ENCODE results near the gene ATG7.
"Not testable (repeated sequence)": the region's sequence is repeated elsewhere in the genome, so short reads cannot be mapped to it uniquely, and the experiment has no call there.

The ATG7 gene

DNA sequence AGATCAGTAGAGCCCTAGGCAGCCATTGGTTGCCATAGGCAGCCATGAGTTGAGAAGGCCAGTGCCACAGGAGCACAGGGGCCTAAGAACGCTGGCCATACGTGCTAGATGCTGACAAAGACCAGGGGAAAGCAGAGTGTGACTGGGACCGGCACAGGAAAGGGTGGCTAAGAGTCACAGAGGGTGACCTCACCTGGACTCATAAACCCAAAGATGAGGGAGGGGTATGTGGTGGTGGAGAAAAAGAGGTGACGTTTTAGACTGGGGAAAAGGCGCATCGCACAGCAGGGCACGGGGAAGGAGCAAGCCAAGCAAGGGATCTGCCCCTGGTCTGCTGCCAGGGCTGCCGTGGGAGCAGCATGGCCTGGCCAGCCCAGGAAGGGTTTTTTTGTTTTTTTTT is 249.0 kb downstream of the ATG7 start:
- no peak for DNase-seq (ENCODE audit: low read depth)
- TF ChIP-seq, protein P1, sequence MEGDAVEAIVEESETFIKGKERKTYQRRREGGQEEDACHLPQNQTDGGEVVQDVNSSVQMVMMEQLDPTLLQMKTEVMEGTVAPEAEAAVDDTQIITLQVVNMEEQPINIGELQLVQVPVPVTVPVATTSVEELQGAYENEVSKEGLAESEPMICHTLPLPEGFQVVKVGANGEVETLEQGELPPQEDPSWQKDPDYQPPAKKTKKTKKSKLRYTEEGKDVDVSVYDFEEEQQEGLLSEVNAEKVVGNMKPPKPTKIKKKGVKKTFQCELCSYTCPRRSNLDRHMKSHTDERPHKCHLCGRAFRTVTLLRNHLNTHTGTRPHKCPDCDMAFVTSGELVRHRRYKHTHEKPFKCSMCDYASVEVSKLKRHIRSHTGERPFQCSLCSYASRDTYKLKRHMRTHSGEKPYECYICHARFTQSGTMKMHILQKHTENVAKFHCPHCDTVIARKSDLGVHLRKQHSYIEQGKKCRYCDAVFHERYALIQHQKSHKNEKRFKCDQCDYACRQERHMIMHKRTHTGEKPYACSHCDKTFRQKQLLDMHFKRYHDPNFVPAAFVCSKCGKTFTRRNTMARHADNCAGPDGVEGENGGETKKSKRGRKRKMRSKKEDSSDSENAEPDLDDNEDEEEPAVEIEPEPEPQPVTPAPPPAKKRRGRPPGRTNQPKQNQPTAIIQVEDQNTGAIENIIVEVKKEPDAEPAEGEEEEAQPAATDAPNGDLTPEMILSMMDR (IDR thresholded peaks at IDR 0.05; ENCODE audit: low read depth, low read length, missing control alignments): no peak
- H3K4me3 ChIP-seq (ENCODE audit: low read depth, low read length): no peak overlapping the region

DNA sequence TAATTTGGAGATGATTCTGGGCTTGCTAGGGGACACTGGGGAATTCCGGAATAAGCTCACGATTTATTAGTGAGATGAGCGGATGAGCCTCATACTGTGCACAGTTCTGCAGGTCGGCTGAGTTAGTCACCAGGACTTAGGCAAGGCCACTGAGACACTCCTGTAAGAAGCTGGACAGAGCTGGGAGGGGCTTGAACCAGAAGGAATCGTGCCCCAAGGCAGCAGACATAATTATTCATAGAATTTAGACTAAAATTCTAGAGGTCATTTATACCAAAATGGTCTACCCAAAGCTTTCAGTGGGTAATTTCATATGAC is 250.2 kb downstream of the ATG7 start:
- no peak overlapping the region for H3K4me3 ChIP-seq (ENCODE audit: low read depth, low read length)
- no peak for DNase-seq (ENCODE audit: low read depth)
- TF ChIP-seq, protein P1 (IDR thresholded peaks at IDR 0.05; ENCODE audit: low read depth, low read length, missing control alignments): no peak

DNA sequence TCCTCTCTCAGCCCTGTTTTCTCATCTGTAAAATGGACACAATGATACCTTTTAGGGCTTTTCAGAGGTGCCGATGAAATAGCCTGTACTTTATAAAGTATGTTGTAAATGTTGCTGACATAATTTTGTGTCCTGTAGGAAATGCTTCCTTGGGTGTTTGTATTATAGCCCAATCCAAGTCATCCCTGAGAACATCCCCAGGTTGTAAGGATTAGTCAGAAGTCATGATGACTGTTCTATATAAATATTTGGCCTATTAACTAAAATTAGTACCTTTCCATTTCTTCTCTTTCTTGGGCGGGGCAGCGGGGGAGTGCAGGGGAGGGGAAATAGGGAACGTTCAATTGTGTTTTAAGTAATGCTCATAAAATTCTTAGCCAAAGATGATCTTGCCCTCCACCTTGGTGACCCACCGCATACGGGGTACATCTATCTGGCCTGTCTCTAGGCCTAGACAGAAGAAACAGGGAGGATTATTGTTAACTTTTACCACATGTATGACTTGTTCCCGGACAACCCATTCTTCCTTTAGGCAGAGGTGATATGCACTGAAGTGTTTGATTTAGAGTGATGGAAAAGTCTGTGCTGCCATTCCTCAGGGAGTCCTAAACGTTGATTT is 250.9 kb downstream of the ATG7 start:
- TF ChIP-seq, protein P1 (IDR thresholded peaks at IDR 0.05; ENCODE audit: low read depth, low read length, missing control alignments): no peak
- no peak overlapping the region for H3K4me3 ChIP-seq (ENCODE audit: low read depth, low read length)
- no peak for DNase-seq (ENCODE audit: low read depth)

DNA sequence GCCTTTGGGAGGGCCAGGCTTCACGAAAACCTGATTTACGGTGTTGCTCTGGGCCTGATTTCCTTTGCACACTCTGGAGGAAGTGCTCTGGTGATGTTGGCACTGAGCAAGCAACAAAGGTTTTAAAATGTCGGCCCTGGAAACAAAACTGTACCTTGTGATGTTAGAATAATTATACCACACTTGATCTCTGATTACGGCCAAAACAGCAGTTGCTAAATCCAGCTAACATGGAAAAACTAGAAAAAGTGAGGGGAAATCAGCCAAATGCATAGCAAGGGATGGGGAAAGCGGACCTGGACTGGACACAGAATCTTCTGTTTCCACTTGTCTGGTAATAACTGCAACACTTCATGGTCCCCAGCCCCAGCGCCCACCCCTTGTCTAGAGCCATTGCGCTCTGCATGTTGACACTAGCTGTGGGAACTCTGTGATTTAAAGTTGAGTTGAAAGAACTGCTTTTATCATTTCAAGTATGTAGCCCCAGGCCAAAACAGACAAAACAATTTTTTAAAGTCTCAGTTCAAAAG is 251.4 kb downstream of the ATG7 start:
- H3K4me3 ChIP-seq (ENCODE audit: low read depth, low read length): no peak overlapping the region
- TF ChIP-seq, protein P1 (IDR thresholded peaks at IDR 0.05; ENCODE audit: low read depth, low read length, missing control alignments): no peak
- DNase-seq (ENCODE audit: low read depth): no peak

DNA sequence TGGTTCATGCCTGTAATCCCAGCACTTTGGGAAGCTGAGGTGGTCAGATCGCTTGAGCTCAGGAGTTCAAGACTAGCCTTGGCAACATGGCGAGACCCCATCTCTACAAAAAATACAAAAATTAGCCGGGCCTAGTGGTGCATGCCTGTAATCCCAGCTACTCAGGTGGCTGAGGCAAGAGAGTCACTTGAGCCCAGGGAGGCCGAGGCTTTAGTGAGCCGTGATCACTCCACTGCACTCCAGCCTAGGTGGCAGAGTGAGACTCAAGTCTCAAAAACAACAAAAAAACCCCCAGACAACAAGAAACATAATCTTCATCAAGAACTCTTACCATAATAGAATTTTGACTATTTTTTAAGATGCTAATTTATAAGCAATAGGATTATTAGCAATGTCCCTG is 253.9 kb downstream of the ATG7 start:
- not testable (repeated sequence) for DNase-seq (ENCODE audit: low read depth); H3K4me3 ChIP-seq (ENCODE audit: low read depth, low read length)

DNA sequence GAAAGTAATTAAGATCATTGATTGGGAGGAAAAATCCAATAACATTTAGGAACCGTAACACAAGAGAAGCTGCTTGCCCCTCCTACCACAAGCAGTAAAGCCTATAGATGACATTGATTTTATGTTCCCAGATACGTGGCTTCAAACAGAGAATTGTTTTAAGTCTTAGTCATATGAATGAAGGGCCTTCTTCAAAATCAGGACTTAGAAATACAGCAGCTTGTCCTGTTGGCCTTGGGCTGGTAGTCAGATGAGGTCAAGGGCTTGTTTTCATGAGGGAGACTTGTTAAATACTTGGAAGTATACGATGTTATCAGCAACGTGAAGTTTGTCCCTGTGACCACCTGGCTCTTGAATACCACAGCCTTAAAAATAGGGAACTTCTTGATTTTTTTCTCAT is 257.1 kb downstream of the ATG7 start:
- no peak overlapping the region for H3K4me3 ChIP-seq (ENCODE audit: low read depth, low read length)
- TF ChIP-seq, protein P1 (IDR thresholded peaks at IDR 0.05; ENCODE audit: low read depth, low read length, missing control alignments): no peak

DNA sequence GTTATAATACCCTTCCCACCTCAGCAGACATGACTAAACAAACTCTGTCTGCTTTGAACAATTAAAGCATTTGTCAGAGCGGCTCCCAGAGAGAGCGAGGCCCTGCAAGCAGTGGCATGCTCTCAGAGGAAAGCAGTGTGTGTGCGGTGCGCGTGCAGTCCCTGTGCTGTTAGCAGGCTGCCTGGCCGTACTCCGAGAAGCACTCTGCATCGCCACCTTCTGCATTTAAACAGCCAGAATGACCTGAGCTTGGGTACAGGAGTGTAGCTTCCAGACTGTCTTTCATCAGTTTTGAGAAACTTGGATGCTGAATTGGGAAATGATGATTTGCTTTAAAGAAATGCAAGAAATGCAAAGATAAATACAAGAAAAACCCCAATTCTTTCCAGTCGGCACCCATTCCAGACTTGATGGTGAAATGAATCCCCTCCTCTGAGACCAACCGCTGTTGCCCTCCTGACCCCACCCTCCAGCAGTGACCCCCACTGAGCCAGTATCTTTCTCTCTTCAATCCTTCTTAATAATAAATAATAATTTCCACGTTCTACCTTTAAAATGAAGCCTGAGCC is 258.0 kb downstream of the ATG7 start:
- no peak overlapping the region for H3K4me3 ChIP-seq (ENCODE audit: low read depth, low read length)
- no peak for DNase-seq (ENCODE audit: low read depth)
- TF ChIP-seq, protein P1 (IDR thresholded peaks at IDR 0.05; ENCODE audit: low read depth, low read length, missing control alignments): no peak

More for the DNA sequence above, 257.1 kb downstream of the ATG7 start:
- no peak for DNase-seq (ENCODE audit: low read depth)

Data from GM12864 (cell line).